Trophoblast cell (in vitro differentiated cells and primary cell): Measurements from ENCODE around the gene SPINK9.

ENCODE experiments used
- DNase-seq, 2 donors: peaks; one replicate each; pipeline ENCODE4 v3.0.0-alpha.2; 2016
- H2AFZ ChIP-seq: 2 replicates; pipeline ENCODE4 v1.6.1; 2013; ENCODE audit warnings: low read length, moderate library complexity, mild to moderate bottlenecking; ENCODE audit not compliant: insufficient read depth, poor library complexity
- H2AK5ac ChIP-seq: 2 replicates; pipeline ENCODE4 v1.6.1; 2013; ENCODE audit warnings: mild to moderate bottlenecking, low read length
- H2BK120ac ChIP-seq: 2 replicates; pipeline ENCODE4 v1.6.1; 2013; ENCODE audit warnings: low read length, mild to moderate bottlenecking, moderate library complexity; ENCODE audit not compliant: insufficient read depth, poor library complexity
- H2BK12ac ChIP-seq: 2 replicates; pipeline ENCODE4 v1.6.1; 2013; ENCODE audit warnings: mild to moderate bottlenecking, low read length, moderate library complexity
- H2BK5ac ChIP-seq: 2 replicates; pipeline ENCODE4 v1.6.1; 2013; ENCODE audit warnings: low read length, low read depth, moderate library complexity, mild to moderate bottlenecking; ENCODE audit not compliant: poor library complexity
- H3K14ac ChIP-seq: 2 replicates; pipeline ENCODE4 v1.6.1; 2013; ENCODE audit warnings: mild to moderate bottlenecking, low read length
- H3K18ac ChIP-seq: 2 replicates; pipeline ENCODE4 v1.6.1; 2013; ENCODE audit warnings: mild to moderate bottlenecking, low read length
- H3K23ac ChIP-seq: 2 replicates; pipeline ENCODE4 v1.6.1; 2013; ENCODE audit warnings: low read length
- H3K27ac ChIP-seq: 2 replicates; pipeline ENCODE4 v1.5.1; 2013; ENCODE audit warnings: low read depth, mild to moderate bottlenecking, inconsistent platforms, low read length, moderate library complexity
- H3K27me3 ChIP-seq: 2 replicates; pipeline ENCODE4 v1.6.1; 2013; ENCODE audit warnings: inconsistent platforms, mild to moderate bottlenecking, low read length, moderate library complexity; ENCODE audit not compliant: insufficient read depth
- H3K36me3 ChIP-seq, 2 experiments: 1 replicate in 1 of 2; 2 replicates in 1 of 2; pipeline ENCODE4 v1.6.1; 2013; ENCODE audit warnings: low read length in 2 of 2, mild to moderate bottlenecking in 2 of 2, moderate library complexity in 1 of 2; ENCODE audit not compliant: insufficient read depth in 2 of 2, control insufficient read depth in 1 of 2
- H3K4ac ChIP-seq: 2 replicates; pipeline ENCODE4 v1.6.1; 2013; ENCODE audit warnings: low read depth, mild to moderate bottlenecking, low read length, moderate library complexity
- H3K4me1 ChIP-seq, 2 experiments: 1 replicate in 1 of 2; 2 replicates in 1 of 2; pipeline ENCODE4 v1.6.1; 2013; ENCODE audit warnings: low read length in 2 of 2, mild to moderate bottlenecking in 2 of 2, moderate library complexity in 1 of 2; ENCODE audit not compliant: insufficient read depth in 2 of 2, control insufficient read depth in 1 of 2
- H3K4me2 ChIP-seq: 2 replicates; pipeline ENCODE4 v1.6.1; 2013; ENCODE audit warnings: inconsistent platforms, mild to moderate bottlenecking, low read length, moderate library complexity
- H3K4me3 ChIP-seq: 2 replicates; pipeline ENCODE4 v1.5.1; 2013; ENCODE audit warnings: mild to moderate bottlenecking, low read depth, low read length, inconsistent platforms
- H3K79me1 ChIP-seq: one replicate; pipeline ENCODE4 v1.6.1; 2013; ENCODE audit warnings: low read length
- H3K79me2 ChIP-seq: 2 replicates; pipeline ENCODE4 v1.6.1; 2013; ENCODE audit warnings: low read length, mild to moderate bottlenecking; ENCODE audit not compliant: control insufficient read depth, insufficient read depth, poor library complexity
- H3K9ac ChIP-seq: 2 replicates; pipeline ENCODE4 v1.6.1; 2013; ENCODE audit warnings: mild to moderate bottlenecking, low read length
- H3K9me3 ChIP-seq: 2 replicates; pipeline ENCODE4 v1.6.1; 2013; ENCODE audit warnings: low read depth, mild to moderate bottlenecking, control low read depth, inconsistent platforms, low read length; ENCODE audit not compliant: insufficient read depth
- H4K12ac ChIP-seq: 2 replicates; pipeline ENCODE4 v1.6.1; 2013; ENCODE audit warnings: low read depth, mild to moderate bottlenecking, low read length, moderate library complexity
- H4K8ac ChIP-seq: 2 replicates; pipeline ENCODE4 v1.6.1; 2013; ENCODE audit warnings: low read depth, mild to moderate bottlenecking, low read length, moderate library complexity
- H4K91ac ChIP-seq: one replicate; pipeline ENCODE4 v1.6.1; 2013; ENCODE audit warnings: low read depth, mild to moderate bottlenecking, low read length, moderate library complexity
- WGBS: extraction: QIAGEN DNeasy Blood & Tissue Kit; methylation state at CpG from one replicate; pipeline ENCODE4 v1.1.7; 2013; ENCODE audit warnings: missing lambda C conversion rate; ENCODE audit not compliant: insufficient read length, insufficient coverage; ENCODE audit errors: extremely low coverage; 5-methylcytosine and 5-hydroxymethylcytosine counted together

SPINK9 gene

DNA sequence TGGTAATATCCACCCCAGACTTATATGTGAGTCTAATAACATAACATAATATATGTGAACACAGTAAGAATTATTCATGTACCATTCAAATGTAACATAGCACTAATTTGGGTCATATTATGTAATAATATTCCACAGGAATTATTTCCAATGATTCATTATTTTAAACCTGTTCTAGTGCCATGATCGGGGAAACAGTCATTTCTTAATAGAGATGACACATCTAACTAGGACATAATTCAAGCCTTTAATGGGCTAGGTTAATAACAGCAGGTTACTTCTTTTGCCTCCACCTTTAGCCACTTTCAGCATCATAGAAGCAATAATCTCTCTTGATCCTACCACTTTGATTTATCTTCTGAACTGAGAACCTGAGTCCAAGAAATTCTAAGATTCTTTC is 12.3 kb downstream of the SPINK9 start:
- no peak overlapping the region for H4K91ac ChIP-seq
- H3K18ac ChIP-seq, result no peak overlapping the region
- H3K9me3 ChIP-seq, result no peaks in the 10 kb centered on the region
- no peak overlapping the region for H4K8ac ChIP-seq
- no peak overlapping the region for H3K4me3 ChIP-seq
- H3K27me3 ChIP-seq, result no peaks in the 10 kb centered on the region
- no peak overlapping the region for H3K4ac ChIP-seq
- H3K4me2 ChIP-seq, result no peak overlapping the region
- WGBS, result no CpG with 5 or more reads among the region's 1 CpG
- no peak overlapping the region for H3K27ac ChIP-seq
- no peak overlapping the region for H3K23ac ChIP-seq
- H3K79me2 ChIP-seq, result no peaks in the 10 kb centered on the region
- H2BK120ac ChIP-seq, result no peak overlapping the region
- H3K14ac ChIP-seq, result no peak overlapping the region
- no peak overlapping the region for H2AFZ ChIP-seq
- no peak overlapping the region for H3K9ac ChIP-seq
- H2BK12ac ChIP-seq, result no peak overlapping the region
- H3K36me3 ChIP-seq, result no peaks in the 10 kb centered on the region
- DNase-seq, result no peak
- H4K12ac ChIP-seq, result no peak overlapping the region
- H3K79me1 ChIP-seq, result no peaks in the 10 kb centered on the region
- no peak overlapping the region for H2BK5ac ChIP-seq
- no peak overlapping the region for H2AK5ac ChIP-seq
- H3K4me1 ChIP-seq, result no peaks in the 10 kb centered on the region

DNA sequence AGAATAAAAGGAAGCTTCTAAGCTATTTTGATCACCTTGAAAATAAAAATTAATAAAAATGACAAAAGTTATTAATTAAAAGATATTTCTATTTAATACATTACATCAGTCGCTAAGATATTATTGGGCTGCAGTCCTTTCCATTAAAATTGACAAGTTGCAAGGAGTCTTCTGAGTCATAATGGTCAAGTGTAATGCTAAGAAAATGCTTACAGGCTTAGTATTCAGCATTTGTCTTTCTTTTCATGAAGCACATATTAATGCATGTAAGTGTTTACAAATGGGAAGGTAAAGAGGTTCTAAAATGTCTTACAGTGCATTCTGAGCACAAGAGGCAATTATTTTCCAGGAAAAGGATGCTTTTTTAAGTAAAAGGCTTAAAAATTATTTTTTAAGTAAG is 17.3 kb downstream of the SPINK9 start:
- Histone ChIP-seq H2BK12ac (no peak overlapping the region), H3K23ac (no peak overlapping the region), H4K8ac (no peak overlapping the region), H3K79me1 (no peaks in the 10 kb centered on the region), H3K9me3 (no peaks in the 10 kb centered on the region), H3K18ac (no peak overlapping the region), H3K4me3 (no peak overlapping the region), H3K79me2 (no peaks in the 10 kb centered on the region), H2AFZ (no peak overlapping the region), H4K12ac (no peak overlapping the region), H3K27ac (no peak overlapping the region), H3K14ac (no peak overlapping the region), H3K9ac (no peak overlapping the region), H3K27me3 (no peaks in the 10 kb centered on the region), H3K4me2 (no peak overlapping the region), H3K4me1 (no peaks in the 10 kb centered on the region), H2AK5ac (no peak overlapping the region), H3K36me3 (no peaks in the 10 kb centered on the region), H2BK5ac (no peak overlapping the region), H2BK120ac (no peak overlapping the region), H4K91ac (no peak overlapping the region), H3K4ac (no peak overlapping the region)
- no peak for DNase-seq
- no CpG with 5 or more reads among the region's 1 CpG for WGBS

DNA sequence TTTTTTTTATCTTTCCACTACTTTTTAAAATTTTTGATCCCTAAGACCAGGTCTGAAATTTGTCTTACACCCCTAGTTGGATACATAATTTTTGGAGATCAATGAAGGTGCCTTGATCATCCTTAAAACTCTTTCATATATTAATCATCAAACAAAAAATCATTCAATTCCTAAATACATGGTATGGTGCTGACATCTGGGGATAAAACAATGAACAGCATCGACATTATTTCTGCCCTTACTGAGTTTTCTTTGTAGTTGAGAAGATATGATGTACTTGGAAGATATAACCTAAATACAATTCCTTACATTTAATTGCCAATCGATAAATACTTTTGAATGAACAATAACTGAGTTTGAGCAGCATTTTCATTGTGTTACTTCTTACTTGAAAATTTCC is 18.3 kb downstream of the SPINK9 start:
- no peak overlapping the region for H2BK12ac ChIP-seq
- no peaks in the 10 kb centered on the region for H3K9me3 ChIP-seq
- H3K79me2 ChIP-seq, result no peaks in the 10 kb centered on the region
- H3K4me2 ChIP-seq, result no peak overlapping the region
- DNase-seq, result no peak
- H3K18ac ChIP-seq, result no peak overlapping the region
- no peak overlapping the region for H2AFZ ChIP-seq
- WGBS, result no CpG with 5 or more reads among the region's 2 CpGs
- H2BK120ac ChIP-seq, result no peak overlapping the region
- no peak overlapping the region for H3K23ac ChIP-seq
- H3K36me3 ChIP-seq, result no peaks in the 10 kb centered on the region
- no peak overlapping the region for H4K8ac ChIP-seq
- no peak overlapping the region for H3K4ac ChIP-seq
- H3K14ac ChIP-seq, result no peak overlapping the region
- H2BK5ac ChIP-seq, result no peak overlapping the region
- H4K91ac ChIP-seq, result no peak overlapping the region
- no peaks in the 10 kb centered on the region for H3K79me1 ChIP-seq
- no peaks in the 10 kb centered on the region for H3K4me1 ChIP-seq
- no peak overlapping the region for H4K12ac ChIP-seq
- H3K4me3 ChIP-seq, result no peak overlapping the region
- no peak overlapping the region for H3K27ac ChIP-seq
- H3K27me3 ChIP-seq, result no peaks in the 10 kb centered on the region
- H2AK5ac ChIP-seq, result no peak overlapping the region
- no peak overlapping the region for H3K9ac ChIP-seq

DNA sequence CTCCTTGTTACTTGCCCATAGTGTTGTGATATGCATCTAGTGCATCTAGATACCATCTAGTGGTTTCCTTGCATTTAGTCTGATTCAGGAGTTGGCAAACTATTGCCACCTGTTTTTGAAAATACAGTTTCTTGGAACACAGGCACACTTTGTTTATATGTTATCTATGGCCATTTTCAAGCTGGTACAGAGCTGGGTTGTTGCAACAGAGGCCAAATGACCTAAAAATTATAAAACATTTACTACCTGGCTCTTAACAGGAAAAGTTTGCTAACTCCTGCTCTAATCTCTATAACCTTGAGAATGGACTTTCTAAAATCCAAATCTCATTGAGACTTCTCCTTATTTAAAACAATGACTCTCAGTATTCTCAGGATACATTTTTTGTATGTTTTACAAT is 29.0 kb downstream of the SPINK9 start:
- Histone ChIP-seq H3K27ac (no peak overlapping the region), H3K9me3 (no peaks in the 10 kb centered on the region), H3K23ac (no peak overlapping the region), H4K12ac (no peak overlapping the region), H2BK12ac (no peak overlapping the region), H3K4me2 (no peak overlapping the region), H2AK5ac (no peak overlapping the region), H3K27me3 (no peaks in the 10 kb centered on the region), H3K14ac (no peak overlapping the region), H3K36me3 (no peaks in the 10 kb centered on the region), H2BK120ac (no peak overlapping the region), H3K79me2 (no peaks in the 10 kb centered on the region), H3K18ac (no peak overlapping the region), H3K4me1 (no peaks in the 10 kb centered on the region), H4K91ac (no peak overlapping the region), H3K79me1 (no peaks in the 10 kb centered on the region), H3K4me3 (no peak overlapping the region), H3K9ac (no peak overlapping the region), H2BK5ac (no peak overlapping the region), H2AFZ (no peak overlapping the region), H3K4ac (no peak overlapping the region), H4K8ac (no peak overlapping the region)
- DNase-seq, result no peak

DNA sequence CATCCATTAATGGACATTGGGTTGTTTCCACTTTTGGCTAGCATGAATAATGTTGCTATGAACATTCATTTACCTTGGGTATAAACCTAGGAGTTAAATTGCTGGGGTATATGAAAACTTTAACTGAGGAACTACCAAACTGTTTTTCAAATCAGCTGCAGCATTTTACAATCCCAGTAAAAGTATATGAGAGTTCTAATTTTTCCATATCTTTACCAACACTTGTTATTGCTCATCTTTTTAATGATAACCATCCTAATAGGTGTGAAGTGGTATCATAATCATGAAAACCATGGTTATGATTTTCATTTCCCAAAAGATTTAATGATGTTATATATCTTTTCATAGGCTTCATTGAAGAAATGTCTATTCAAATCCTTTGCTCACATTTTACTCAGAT is 32.9 kb downstream of the SPINK9 start:
- no peak overlapping the region for H4K91ac ChIP-seq
- H3K4ac ChIP-seq, result no peak overlapping the region
- no peak overlapping the region for H3K23ac ChIP-seq
- no peaks in the 10 kb centered on the region for H3K4me1 ChIP-seq
- H2BK5ac ChIP-seq, result no peak overlapping the region
- H3K9ac ChIP-seq, result no peak overlapping the region
- H3K14ac ChIP-seq, result no peak overlapping the region
- H4K12ac ChIP-seq, result no peak overlapping the region
- no peak overlapping the region for H2BK12ac ChIP-seq
- no peaks in the 10 kb centered on the region for H3K9me3 ChIP-seq
- no peak overlapping the region for H2BK120ac ChIP-seq
- no peak overlapping the region for H2AFZ ChIP-seq
- H2AK5ac ChIP-seq, result no peak overlapping the region
- H3K79me2 ChIP-seq, result no peaks in the 10 kb centered on the region
- H3K79me1 ChIP-seq, result no peaks in the 10 kb centered on the region
- H3K4me3 ChIP-seq, result no peak overlapping the region
- no peak overlapping the region for H3K18ac ChIP-seq
- no peak overlapping the region for H3K27ac ChIP-seq
- H3K36me3 ChIP-seq, result no peaks in the 10 kb centered on the region
- H4K8ac ChIP-seq, result no peak overlapping the region
- H3K27me3 ChIP-seq, result no peaks in the 10 kb centered on the region
- no peak overlapping the region for H3K4me2 ChIP-seq
- DNase-seq, result no peak
